Heart left ventricle (tissue), 13 donors: Measurements from ENCODE around the gene CCDC194.

ENCODE experiments used
- CTCF ChIP-seq, 12 donors: fragments of 200-600 bp; sonication (generic) in 4 of 12; IDR thresholded peaks; one replicate each; pipeline versions ENCODE4 v1.5.0 to v1.8.0; 2018 to 2022; ENCODE audit warnings: antibody characterized with exemption in 12 of 12, mild to moderate bottlenecking in 5 of 12
- POLR2A ChIP-seq, 2 donors: fragments of 450-650 bp; IDR thresholded peaks; one replicate each; pipeline ENCODE4 v1.6.1; 2017; ENCODE audit warnings: antibody characterized with exemption in 2 of 2, mild to moderate bottlenecking in 2 of 2, moderate library complexity in 2 of 2
- donor health status: ischemic (EF 13 %, LVEDD 7.1; RV severe dilation, severe dysfunction).
- donor health status: DM: no; HTN: yes; CAD: no.
- donor health status: DM: no; HTN: no; CAD: no.
- donor health status: ischemic (EF 25% LVEDD 6.9; RV normal size, moderate dysfunction).
- donor health status: ischemic (EF 25% LVEDD 5.7; RV mildly dilated, moderate dysfunction).
- donor health status: ischemic (EF 35%, LVEDD 5.7; RV mildly dilated, moderate dysfunction).
- donor health status: nonischemic (EF 11% LVEDD 7.7; RV severe dilation, severe dysfunction).
- donor health status: DM: yes; HTN: yes; CAD: no.
- donor health status: PGD.
- donor health status: ischemic (EF 29% LVEDD 5.4; RV normal size, mild dysfunction).
- donor health status: nonischemic (EF 23%, LVEDD 6.1; RV moderate dilation, normal function).

- TF ChIP-seq CTCF (IDR thresholded peaks at IDR 0.05) (no peak), POLR2A (IDR thresholded peaks at IDR 0.05) (no peak)
Measured at GRCh38 chr19:17414097-17414496, 20.1 kb upstream of the CCDC194 start.
